ENCODE data around the gene KLF15. TPM values are rescaled to one million over a fixed set of nuclear protein-coding genes. Genes with fewer than 3 reads are reported as not detected.
A peak's percentile ranks its signal among the peaks of the same experiment; 100 is the strongest.

Gene KLF15
- total and polyA plus RNA-seq, 4 donors = 18.1 to 31.3 (median 24.6) TPM

- H3K9me3 ChIP-seq (ENCODE audit: control insufficient read depth in 4 of 4, insufficient read depth in 3 of 4, low read length in 3 of 4) = no peaks in the 10 kb centered on the region
- H3K9ac ChIP-seq (ENCODE audit: insufficient read depth in 1 of 2, low read length in 2 of 2) = no peak overlapping the region
- DNase-seq (peak in 1 of 3 donors; percentile 5), ATAC-seq (ENCODE audit: insufficient read depth, low FRiP score) (no peak)
- TF ChIP-seq CTCF (IDR thresholded peaks at IDR 0.05; ENCODE audit: control extremely low read depth, extremely low read depth) = no peak
- peaks cover 0 to 27% (median 20%) of the 10 kb centered on the region in 4 donors for H3K36me3 ChIP-seq (ENCODE audit: control insufficient read depth in 4 of 4, insufficient read depth in 4 of 4, low read length in 4 of 4)
- no peaks in the 10 kb centered on the region for H3K27me3 ChIP-seq (ENCODE audit: control insufficient read depth in 3 of 3, insufficient read depth in 3 of 3, low read length in 2 of 3)
- H3K4me1 ChIP-seq (ENCODE audit: control insufficient read depth in 5 of 5, insufficient read depth in 5 of 5, low read length in 5 of 5) = peaks cover 0 to 23% (median 0%) of the 10 kb centered on the region in 5 donors
- WGBS, 2 donors = 75 to 80% methylated on average over 7 to 8 of the region's 8 CpGs
- no peak overlapping the region for H3K4me3 ChIP-seq
- no peak overlapping the region for H3K27ac ChIP-seq (ENCODE audit: low read depth in 1 of 2, low read length in 1 of 2)
These were observed 9.6 kb downstream of the KLF15 start for GRCh38 chr3:126347543-126348161.

DNA sequence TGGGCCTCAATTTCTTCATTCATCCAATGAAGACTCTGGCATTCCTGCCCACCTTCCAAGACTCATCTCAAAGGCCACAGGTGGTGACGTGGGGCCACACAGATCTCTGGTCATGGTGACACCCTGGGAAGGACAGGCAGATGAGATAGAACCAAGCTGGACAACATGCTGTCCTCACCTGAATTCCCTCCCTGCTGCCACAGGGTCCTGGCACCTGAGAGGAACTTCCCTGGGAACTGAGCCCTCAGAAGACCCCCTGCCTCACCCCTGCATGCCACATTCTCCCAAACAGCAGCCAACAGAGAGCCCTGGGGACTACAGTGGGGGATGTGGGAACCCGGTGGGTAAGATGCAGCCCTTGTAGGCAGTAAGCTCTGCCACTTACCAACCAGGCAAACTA lies 10.7 kb downstream of the KLF15 start:
- H3K9me3 ChIP-seq (ENCODE audit: control insufficient read depth in 4 of 4, insufficient read depth in 3 of 4, low read length in 3 of 4) = no peaks in the 10 kb centered on the region
- DNase-seq (peak in 1 of 3 donors; percentile 6), ATAC-seq (ENCODE audit: insufficient read depth, low FRiP score) (no peak)
- WGBS, 2 donors = 91 to 92% methylated on average over 2 of the region's 2 CpGs
- no peak overlapping the region for H3K9ac ChIP-seq (ENCODE audit: insufficient read depth in 1 of 2, low read length in 2 of 2)
- peaks cover 0 to 17% (median 0%) of the 10 kb centered on the region in 5 donors for H3K4me1 ChIP-seq (ENCODE audit: control insufficient read depth in 5 of 5, insufficient read depth in 5 of 5, low read length in 5 of 5)
- no peak overlapping the region for H3K27ac ChIP-seq (ENCODE audit: low read depth in 1 of 2, low read length in 1 of 2)
- H3K27me3 ChIP-seq (ENCODE audit: control insufficient read depth in 3 of 3, insufficient read depth in 3 of 3, low read length in 2 of 3) = no peaks in the 10 kb centered on the region
- no peak for TF ChIP-seq CTCF (IDR thresholded peaks at IDR 0.05; ENCODE audit: control extremely low read depth, extremely low read depth)
- H3K36me3 ChIP-seq (ENCODE audit: control insufficient read depth in 4 of 4, insufficient read depth in 4 of 4, low read length in 4 of 4) = peaks cover 0 to 20% (median 18%) of the 10 kb centered on the region in 4 donors
- H3K4me3 ChIP-seq = no peak overlapping the region

DNA sequence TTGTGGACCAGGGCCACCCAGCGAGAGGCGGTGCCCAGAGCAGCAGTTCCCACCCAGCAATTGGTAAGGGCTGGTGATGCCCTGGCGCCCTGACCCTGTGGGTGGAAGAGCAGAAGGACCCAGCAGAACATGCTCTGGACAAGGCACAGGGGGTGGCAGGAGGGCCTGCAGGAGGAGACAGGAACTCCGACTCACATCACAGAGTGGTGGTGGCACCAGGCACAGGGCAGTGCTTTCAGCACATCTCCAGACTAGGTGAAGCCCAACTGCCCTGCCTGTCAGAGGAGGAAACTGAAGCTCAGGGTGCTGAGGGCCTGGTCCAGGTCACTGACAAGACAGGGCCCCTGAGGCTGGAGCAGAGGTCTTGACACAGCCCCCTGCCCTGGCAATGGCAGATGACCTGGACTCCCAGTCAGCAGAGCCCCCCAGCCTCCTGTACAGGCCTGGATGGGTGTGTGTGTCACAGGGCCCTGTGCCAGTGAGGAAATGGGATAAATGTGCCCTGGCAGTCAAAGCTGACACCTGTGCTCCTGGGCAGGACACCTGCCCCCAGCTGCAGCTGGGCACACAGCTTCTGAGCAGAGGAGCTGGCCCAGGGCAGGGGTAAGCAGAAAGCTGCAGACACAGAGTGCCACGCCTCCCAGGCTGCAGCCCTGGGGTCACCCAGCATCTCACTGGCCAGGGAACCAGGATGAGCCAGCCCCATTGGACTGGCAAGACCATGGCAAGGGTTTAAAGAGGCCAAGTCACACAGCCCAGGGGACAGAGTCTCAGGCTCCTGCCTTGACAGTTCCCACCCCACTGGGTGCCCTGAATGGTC lies 11.4 kb downstream of the KLF15 start:
- H3K9me3 ChIP-seq (ENCODE audit: control insufficient read depth in 4 of 4, insufficient read depth in 3 of 4, low read length in 3 of 4) = no peaks in the 10 kb centered on the region
- no peak for TF ChIP-seq CTCF (IDR thresholded peaks at IDR 0.05; ENCODE audit: control extremely low read depth, extremely low read depth)
- DNase-seq = peak in 1 of 3 donors; percentile 9
- peaks cover 0 to 16% (median 13%) of the 10 kb centered on the region in 4 donors for H3K36me3 ChIP-seq (ENCODE audit: control insufficient read depth in 4 of 4, insufficient read depth in 4 of 4, low read length in 4 of 4)
- ATAC-seq (ENCODE audit: insufficient read depth, low FRiP score) = no peak
- 90 to 97% methylated on average over 5 of the region's 5 CpGs for WGBS, 2 donors
- H3K27me3 ChIP-seq (ENCODE audit: control insufficient read depth in 3 of 3, insufficient read depth in 3 of 3, low read length in 2 of 3) = no peaks in the 10 kb centered on the region
- H3K9ac ChIP-seq (ENCODE audit: insufficient read depth in 1 of 2, low read length in 2 of 2) = no peak overlapping the region
- no peak overlapping the region for H3K4me3 ChIP-seq
- peaks cover 0 to 15% (median 0%) of the 10 kb centered on the region in 5 donors for H3K4me1 ChIP-seq (ENCODE audit: control insufficient read depth in 5 of 5, insufficient read depth in 5 of 5, low read length in 5 of 5)
- no peak overlapping the region for H3K27ac ChIP-seq (ENCODE audit: low read depth in 1 of 2, low read length in 1 of 2)
